GM18526 (cell line): ENCODE results near the gene RNF138.

Experiments used
- POLR2A ChIP-seq: IDR thresholded peaks from 3 replicates; pipeline ENCODE4 v1.6.1; 2011; ENCODE audit not compliant: insufficient read length; ENCODE audit errors: extremely low read depth

The RNF138 gene

DNA sequence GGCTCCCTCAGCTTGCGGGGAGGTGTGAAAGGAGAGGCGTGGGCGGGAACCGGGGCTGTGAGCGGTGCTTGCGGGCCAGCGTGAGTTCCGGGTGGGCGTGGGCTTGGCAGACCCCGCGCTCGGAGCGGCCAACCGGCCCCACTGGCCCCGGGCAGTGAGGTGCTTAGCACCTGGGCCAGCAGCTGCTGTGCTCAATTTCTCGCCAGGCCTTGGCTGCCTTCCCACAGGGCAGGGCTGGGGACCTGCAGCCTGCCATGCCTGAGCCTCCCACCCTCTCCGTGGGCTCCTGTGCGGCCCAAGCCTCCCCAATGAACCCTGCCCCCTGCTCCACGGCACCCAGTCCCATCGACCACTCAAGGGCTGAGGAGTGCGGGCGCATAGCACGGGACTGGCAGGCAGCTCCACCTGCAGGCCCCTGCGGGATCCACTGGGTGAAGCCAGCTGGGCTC is 48.2 kb downstream of the RNF138 start:
- no peak for TF ChIP-seq POLR2A

DNA sequence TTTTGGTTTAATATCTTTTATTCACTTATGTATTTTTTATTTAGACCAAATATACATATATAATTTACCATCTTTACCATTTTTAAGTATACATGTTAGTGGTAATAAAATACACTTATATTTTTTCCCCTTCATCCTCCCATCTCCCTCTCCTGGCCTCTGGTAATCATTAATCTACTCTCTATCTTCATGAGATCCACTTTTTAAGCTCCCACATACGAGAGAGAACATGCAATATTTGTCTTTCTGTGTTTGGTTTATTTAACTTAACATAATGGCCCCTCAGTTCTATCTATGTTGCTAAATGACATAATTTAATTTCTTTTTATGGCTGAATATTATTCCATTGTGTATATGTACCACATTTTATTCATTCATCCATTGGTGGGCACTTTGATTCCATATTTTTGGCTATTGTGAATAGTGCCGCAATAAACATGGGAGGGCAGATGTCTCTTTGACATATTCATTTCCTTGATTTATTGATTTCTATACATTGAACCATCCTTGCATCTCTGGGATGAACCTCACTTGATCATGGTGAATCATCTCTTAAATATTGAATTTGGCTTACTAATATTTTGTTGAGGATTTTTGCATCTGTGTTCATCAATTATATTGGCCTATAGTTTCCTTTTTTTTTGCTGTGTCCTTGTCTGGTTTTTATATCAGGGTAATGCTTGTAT is 56.7 kb downstream of the RNF138 start:
- TF ChIP-seq POLR2A, result no peak

DNA sequence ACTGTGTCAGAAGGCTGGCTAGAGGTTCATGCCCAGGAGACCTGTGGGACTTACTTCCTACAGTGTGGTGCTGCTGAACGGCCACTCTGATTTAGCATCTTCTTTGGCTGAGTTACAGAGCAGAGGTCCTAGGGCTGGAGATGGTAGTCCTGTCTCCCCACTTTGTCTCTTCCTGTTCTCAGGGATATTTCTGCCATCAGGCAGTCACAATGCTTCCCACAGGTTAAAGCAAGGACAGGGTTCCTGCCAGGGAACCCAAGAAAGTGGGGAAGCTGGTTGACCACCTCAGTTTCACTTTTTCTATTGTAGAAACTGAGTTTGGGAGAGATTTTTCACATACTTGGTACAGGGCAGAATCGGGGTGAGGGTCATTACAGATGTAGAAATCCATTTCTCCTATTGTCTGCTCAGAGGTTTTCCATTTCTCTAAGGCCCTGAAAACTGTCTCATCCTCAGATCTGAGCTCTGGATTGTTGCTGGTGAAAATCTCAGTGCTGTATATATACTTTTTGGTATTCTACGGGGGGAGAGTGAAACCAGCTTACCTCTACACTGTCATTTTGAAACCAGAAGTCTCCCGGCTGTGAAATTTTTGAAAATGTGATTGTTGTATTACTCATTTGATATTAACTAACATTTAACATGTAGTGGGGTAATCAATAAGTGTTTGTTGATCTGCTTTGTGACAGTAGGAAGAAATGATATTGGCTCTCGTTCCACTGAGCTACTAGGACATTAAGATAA is 61.2 kb downstream of the RNF138 start:
- no peak for TF ChIP-seq POLR2A

DNA sequence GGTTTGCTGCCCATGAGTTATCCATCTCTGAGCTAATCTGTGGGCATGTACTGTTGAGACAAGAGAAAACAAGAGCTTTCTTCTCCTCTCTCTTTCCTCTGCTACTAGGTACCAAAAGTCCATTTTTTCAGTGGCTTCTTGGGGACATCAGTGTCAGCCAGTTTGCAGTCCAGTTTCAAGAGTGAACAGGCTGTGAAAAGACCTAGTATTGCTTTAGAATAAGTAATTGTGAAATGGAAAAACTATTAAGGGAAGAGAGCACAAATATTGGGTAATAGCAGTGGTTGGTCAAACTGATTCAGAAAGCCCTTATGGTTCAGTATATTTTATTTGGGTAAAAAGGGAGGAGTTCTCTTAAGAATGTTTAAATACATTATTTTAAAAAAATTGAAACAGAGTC is 65.2 kb downstream of the RNF138 start:
- TF ChIP-seq POLR2A, result no peak

DNA sequence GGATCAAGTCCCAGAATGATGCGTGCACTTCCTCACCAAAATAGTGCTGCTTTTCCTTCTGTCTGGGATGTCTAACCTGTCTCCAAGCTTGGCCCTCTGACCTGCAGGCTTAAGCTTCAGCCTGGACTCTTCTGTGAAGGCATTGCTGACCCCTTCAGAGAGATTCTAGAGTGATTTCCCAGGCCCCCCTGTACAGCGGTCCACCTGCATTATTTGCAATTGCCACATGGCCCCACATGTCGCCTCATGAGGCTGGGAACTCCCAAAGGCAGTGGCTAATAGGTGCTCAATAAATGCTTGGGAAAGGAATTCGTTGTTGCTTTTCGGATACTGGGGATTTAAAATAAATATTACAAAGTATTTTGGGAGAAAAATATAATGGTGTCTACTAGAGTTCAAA is 65.9 kb downstream of the RNF138 start:
- no peak for TF ChIP-seq POLR2A

DNA sequence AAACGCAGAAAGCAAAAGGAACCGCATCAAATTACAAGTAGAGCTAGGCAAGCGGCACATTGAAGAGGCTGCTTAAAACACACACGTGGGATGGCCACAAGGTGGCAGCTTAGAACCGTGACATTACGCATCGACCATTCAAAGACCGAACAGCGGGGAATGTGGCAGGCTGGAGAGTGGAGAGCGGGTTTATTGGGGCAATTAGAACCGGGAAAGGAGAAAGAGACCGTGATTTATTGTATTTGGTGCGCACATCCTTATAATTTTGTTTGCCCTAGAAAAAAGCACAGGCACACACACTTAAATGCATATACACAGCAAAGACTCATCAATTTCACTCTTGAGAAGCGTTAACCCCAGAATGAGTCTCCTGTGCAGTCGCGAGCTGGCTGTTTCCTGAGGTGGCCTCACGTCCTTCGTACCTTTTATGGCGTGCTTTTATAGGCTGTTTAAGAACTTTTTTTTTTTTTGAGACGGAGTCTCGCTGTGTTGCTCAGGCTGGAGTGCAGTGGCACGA is 66.5 kb downstream of the RNF138 start:
- TF ChIP-seq POLR2A, result no peak

DNA sequence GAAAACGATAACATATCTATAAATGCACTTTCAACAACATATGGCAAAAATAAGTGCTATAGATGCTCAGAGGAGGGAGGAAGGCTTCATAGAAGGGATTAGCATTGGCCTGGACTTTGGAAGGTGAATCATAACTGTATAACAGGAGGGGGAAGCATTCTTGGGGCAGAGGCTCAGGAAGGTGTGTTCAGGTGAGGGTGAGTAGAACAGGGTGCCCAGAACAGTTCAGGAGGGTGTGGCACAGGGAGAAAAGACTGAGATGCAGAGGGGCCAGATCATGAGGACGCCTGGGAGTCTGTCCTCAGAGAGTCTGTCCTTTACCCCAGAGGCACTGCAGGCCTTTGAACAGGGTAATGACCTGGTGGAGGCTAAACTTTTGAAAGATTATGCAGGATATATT is 68.9 kb downstream of the RNF138 start:
- TF ChIP-seq POLR2A, result no peak

DNA sequence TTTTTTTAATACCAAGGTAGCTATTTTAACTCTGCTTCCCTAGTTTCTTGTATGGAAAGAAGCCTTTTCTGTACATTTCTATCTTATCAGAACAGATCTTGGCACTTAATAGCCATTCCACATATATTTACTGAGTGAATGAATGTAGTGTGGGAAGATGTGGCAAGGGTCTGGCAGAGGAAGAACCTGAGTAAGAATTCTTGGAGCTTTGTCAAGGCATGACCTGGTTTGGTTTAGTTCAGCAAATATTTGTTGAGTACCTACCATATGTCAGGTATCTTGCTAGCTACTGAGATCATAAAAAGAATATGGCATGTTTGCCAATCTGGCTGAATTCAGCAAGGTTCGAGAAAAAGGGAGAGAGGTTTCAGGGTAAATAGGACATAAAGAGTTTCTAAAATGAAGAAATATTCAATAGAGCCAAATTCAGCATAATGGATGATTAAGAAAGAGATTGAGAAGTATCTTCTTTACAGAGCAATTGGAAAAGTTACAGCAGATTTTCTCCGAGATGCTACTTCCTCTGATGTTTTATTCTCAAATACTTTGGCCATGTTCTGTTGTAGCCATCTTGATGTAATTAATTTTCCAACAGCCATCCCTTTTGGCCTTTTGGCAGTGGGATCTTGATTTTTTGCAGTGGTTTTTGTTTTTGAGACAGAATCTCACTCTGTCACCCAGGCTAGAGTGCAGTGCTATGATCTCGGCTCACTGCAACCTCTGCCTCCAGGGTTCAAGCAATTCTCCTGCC is 76.5 kb downstream of the RNF138 start:
- no peak for TF ChIP-seq POLR2A

DNA sequence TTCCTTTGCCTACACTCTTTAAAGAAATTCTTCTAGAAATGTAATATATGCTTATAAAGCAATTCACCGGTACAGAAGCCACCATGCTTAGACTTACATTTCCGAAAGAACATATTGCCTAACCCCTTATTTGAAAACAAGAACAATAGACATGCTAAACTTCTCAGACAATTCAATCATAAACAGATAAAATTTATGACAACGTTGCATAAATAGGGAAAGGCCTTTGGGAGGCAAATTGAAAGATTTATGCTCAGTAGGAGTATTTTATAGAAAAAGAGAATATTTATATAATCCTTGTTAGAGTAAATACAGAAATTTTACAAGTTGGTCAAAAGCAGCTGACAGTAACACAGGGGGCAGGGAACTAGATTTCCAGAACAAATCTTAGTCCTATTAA is 82.0 kb downstream of the RNF138 start:
- TF ChIP-seq POLR2A, result no peak

DNA sequence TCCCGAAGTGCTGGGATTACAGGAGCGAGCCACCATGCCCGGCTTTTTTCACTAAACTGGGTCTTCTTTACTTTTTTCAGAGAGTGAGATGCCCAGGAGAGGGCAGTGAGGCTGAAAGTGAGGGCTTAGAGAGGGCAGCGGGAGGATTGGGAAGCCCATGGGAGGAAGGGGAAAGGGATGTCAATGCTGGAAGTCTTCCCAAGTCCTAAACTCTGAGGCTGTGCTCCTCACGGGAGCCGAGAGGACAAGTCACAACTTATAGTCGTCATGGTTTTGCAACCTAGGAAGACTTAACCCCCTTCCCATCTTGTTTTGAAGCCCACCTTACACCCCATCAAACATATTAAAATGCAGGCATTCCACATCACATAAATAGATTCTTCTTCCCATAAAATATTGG is 83.0 kb downstream of the RNF138 start:
- TF ChIP-seq POLR2A, result no peak

DNA sequence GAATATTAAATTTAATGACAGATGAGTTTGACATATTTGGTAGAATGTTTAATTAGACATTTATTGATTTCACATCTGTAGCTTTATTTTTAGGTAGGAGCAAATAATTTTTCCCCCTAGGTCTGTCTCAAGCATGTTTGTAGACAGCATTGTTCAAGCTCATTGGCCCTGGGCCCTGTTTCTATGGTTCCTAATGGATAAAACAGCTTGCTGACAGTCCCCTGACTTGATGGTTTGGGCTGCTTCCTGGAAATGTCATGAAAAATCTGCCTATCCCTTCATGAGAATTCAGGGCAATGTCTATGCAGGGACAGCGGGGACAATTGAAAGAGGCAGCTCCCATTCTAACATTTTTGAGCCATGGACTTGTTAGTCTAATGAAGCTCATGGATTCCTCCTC is 83.6 kb downstream of the RNF138 start:
- TF ChIP-seq POLR2A, result no peak

DNA sequence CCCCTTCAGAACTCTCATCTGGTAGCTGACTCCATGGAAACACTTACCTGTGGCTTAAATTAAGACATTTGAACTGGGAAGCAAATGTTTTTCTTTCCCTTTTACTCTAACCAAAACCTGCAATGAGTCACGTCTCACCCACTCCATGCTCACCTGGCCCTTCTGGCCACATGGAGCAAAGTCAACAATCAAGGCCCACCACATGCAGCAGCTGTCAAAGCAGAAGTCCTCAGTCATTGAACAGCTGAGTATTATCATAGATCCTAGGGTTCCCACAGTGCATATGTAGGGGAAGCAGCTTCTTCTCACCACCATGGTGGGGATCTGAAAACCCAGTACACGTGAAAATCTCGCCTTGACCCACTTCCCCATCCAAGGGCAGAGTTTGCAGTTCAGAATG is 85.9 kb downstream of the RNF138 start:
- no peak for TF ChIP-seq POLR2A
